SHP77 (cell line): ENCODE data around the gene ARMH4.
"Not testable (repeated sequence)": the region's sequence is repeated elsewhere in the genome, so short reads cannot be mapped to it uniquely, and the experiment has no call there.

Source experiments
- DNase-seq, 2 experiments: peaks; one replicate each; lab custom pipeline; 2025; lab: John Stamatoyannopoulos, UW

ARMH4 gene

GRCh38 chr14:58145936-58146335, 6.1 kb downstream of the ARMH4 start:
- DNase-seq = peak in 1 of 2 experiments; percentile 1

- DNase-seq = no peak
Observed at GRCh38 chr14:58143106-58143505, 8.9 kb downstream of the ARMH4 start.

- no peak for DNase-seq
Observed at GRCh38 chr14:58141893-58142292, 10.1 kb downstream of the ARMH4 start.

- DNase-seq = no peak
Observed at GRCh38 chr14:58138714-58139482, 13.1 kb downstream of the ARMH4 start.

GRCh38 chr14:58138031-58138713, 13.8 kb downstream of the ARMH4 start:
- DNase-seq = no peak

- no peak for DNase-seq
Observed at GRCh38 chr14:58133739-58134138, 18.3 kb downstream of the ARMH4 start.

GRCh38 chr14:58131386-58131785, 20.6 kb downstream of the ARMH4 start:
- peak; percentile 43 to 46 for DNase-seq

GRCh38 chr14:58130116-58130782, 21.8 kb downstream of the ARMH4 start:
- no peak for DNase-seq

GRCh38 chr14:58129208-58129607, 22.8 kb downstream of the ARMH4 start:
- peak in 1 of 2 experiments; percentile 10 for DNase-seq

- DNase-seq = no peak
Observed at GRCh38 chr14:58128416-58128815, 23.6 kb downstream of the ARMH4 start.

GRCh38 chr14:58122546-58122945, 29.5 kb downstream of the ARMH4 start:
- DNase-seq = not testable (repeated sequence)

GRCh38 chr14:58121530-58122186, 30.4 kb downstream of the ARMH4 start:
- DNase-seq = no peak

GRCh38 chr14:58119381-58119780, 32.6 kb downstream of the ARMH4 start:
- peak in 1 of 2 experiments; percentile 40 for DNase-seq

- DNase-seq = no peak
Observed at GRCh38 chr14:58118097-58118815, 33.8 kb downstream of the ARMH4 start.

- DNase-seq = no peak
Observed at GRCh38 chr14:58109744-58110143, 42.3 kb downstream of the ARMH4 start.

GRCh38 chr14:58108717-58109116, 43.3 kb downstream of the ARMH4 start:
- peak in 1 of 2 experiments; percentile 30 for DNase-seq

GRCh38 chr14:58107947-58108552, 44.0 kb downstream of the ARMH4 start:
- DNase-seq = peak; percentile 36 to 63

GRCh38 chr14:58107041-58107440, 45.0 kb downstream of the ARMH4 start:
- no peak for DNase-seq

- no peak for DNase-seq
Observed at GRCh38 chr14:58106446-58106845, 45.6 kb downstream of the ARMH4 start.

GRCh38 chr14:58104808-58105207, 47.2 kb downstream of the ARMH4 start:
- DNase-seq = no peak

- DNase-seq = peak; percentile 96
Observed at GRCh38 chr14:58100735-58101368, 51.2 kb downstream of the ARMH4 start.
